ENCODE data around the gene FBXL16. TPM values are rescaled to one million over a fixed set of nuclear protein-coding genes. Genes with fewer than 3 reads are reported as not detected.

The FBXL16 gene
- polyA plus RNA-seq, 4 donors = 0.69 to 1.7 (median 1.2) TPM

DNA sequence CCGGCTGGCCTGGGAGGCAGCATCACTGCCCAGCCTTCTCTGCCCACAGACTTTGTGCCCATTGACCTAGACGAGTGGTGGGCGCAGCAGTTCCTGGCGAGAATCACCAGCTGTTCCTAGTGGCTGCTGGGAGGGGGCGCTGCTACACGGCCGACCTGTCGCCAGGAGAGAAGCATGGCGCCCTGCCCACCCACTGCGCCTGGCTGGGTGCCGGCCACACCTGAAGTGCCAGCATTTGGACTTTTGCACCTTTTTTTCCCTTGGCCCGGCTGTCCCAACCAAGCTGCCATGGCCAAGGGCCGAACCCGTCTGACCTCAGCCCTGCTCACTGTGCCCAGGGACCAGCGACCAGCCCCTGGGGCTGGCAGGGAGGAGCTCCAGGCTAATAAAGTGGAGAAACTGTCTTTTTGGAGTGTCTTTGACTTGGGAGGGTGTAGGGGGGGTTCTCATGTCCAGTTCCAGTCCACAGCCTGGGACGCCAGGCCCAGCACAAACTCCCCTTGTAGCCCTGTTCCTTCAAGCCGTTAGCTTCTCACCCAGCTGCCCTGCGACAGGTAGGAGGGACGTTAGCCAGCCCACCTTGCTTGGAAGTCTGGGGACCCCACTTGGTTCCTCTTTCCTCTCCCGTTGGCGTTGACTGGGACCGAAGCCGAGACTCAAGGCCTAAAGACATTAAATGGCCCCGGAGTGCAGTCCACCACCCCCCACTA lies 57.4 kb downstream of the FBXL16 start:
- no peak for DNase-seq (ENCODE audit: low read depth in 4 of 4, low spot score in 2 of 4)

DNA sequence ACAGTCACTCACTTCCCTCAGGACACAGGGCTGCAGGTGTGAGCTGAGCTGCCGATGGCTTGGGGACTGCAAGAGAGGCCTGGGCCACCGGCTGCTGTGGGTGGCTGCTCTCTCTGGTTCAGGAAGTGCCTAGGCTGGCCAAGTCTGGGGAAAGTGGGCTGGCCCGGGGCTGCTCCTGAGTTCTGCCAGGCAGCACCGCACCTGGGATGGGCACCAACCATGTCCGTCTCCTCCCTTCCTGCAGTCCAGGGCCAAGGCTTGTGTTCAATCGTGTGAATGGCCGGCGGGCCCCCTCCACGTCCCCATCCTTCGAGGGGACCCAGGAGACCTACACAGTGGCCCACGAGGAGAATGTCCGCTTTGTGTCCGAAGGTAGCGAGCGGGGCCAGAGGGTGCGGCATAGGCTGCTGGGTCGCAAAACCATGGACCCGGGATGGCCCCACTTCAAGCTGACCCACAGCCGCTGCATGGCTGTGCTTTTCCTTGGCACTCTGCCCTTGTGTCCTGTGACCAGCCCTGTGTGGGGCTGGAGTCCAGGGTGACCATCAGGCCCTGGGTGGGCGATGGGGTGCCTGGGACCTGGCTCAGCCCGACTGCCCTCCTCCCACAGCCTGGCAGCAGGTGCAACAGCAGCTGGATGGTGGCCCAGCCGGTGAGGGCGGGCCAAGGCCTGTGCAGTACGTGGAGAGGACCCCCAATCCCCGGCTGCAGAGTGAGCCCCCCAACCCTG lies 58.3 kb downstream of the FBXL16 start:
- DNase-seq (ENCODE audit: low read depth in 4 of 4, low spot score in 2 of 4) = no peak

DNA sequence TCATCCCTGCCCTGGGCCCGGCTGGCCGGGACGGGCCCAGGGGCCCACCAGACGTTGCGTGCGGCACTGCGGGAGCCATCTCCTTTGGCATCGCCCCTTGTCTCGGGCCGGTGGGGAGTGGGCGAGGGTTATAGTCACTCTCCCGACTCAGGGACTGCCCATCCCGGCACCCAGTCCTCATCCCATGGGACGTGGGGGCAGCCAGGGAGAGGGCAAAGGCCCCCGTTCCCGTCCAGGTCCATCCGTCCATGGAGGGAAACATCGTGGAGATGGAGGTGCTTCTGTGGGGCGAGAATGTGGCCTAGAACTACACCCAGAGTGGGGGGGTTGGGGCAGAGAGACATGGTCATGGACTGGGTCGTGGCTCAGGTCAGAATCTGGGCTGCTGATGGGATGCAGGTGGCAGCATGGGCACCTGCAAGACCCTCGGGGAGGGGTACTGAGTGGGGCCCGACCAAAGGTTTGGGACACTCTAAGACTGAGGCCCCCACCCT lies 58.9 kb downstream of the FBXL16 start:
- no peak for DNase-seq (ENCODE audit: low read depth in 4 of 4, low spot score in 2 of 4)

DNA sequence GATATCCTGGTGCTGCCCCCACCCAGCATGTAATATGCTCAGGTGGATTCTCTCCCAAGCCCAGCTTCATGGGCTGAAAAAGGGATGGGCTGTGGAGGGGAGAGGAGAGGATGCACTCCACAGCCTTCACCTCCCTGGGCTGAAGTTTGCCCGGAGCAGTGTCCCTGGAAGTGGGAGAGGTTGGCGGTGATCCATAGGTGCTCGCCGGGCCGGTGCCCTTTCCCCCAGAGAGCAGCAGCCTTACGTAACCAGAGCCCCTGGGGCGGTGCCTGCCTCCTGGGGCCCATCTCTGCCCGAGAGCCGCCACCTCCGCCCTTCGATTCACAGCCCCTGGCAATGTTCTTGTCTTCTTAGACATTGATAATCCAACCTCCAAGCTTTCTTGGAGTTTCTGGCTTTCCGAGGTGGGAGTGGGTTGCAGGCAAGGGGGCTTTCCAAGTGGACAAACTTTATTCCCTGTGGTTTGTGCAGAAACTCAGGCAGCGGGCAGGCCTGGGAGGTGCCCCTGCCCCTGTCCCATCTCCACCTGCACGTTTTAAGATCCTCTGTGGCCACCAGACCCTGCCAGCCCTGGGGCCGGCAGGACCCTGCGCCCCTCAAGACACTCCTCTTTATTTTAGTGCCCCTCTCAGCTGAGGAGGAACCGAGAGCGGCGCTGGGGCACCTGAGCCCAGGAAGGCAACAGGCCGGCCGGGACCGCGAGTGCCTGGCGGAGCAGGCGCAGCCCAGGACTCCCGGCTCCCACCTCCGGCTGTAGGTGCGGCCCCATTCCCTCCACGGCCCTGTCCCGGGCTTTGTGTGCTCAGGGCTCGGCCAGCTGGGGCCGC lies 59.5 kb downstream of the FBXL16 start:
- DNase-seq (ENCODE audit: low read depth in 4 of 4, low spot score in 2 of 4) = no peak

DNA sequence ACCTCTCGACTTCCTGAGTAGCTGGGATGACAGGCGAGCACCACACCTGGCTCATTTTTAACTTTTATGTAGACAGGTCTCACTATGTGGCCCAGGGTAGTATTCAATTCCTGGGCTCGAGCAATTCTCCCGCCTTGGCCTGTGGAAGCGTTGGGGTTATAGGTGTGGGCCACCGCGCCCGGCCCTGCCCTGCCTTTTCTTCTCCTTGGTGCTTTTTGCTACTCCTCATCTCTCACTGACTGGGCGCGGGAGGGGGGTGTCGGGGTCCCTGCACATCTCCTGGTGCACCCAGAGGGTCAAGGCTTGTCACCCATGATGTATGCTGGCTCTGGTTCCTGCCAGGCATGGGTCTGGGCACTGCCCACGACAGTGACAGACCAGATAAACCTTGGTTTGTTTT lies 61.0 kb downstream of the FBXL16 start:
- DNase-seq (ENCODE audit: low read depth in 4 of 4, low spot score in 2 of 4) = no peak

DNA sequence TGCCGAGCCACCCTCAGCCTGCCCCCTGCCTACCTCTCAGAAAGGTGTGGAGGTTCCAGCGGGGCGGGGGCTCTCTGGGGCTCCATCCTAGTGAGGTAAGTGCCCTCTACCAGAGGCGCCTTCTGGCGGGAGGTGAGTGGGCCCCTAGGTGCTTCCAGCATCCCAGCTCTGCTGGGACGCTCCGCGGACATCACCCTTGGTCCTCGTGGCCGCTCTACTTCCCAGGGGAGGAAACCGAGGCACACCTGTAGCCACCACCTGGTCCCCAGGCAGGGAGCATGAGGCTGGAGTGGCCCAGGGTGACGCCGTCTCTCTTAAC lies 62.6 kb downstream of the FBXL16 start:
- DNase-seq (ENCODE audit: low read depth in 4 of 4, low spot score in 2 of 4) = no peak

Other genes with a start within 250 kb of the FBXL16 start
- gene CAPN15, start 178.1 kb downstream of the FBXL16 start, polyA plus RNA-seq (ENCODE audit: insufficient read length in 4 of 4) = 10 to 100 TPM; 20.0 to 40.2 (median 32.6) TPM
- 10 to 100 TPM in 3 of 4 donors, 1 to 10 TPM in 1; 8.2 to 20.3 (median 16.6) TPM for gene PRR35, start 145.4 kb downstream of the FBXL16 start, polyA plus RNA-seq (ENCODE audit: insufficient read length in 4 of 4)
- 10 to 100 TPM in 1 of 4 donors, 1 to 10 TPM in 3; 7.3 to 13.7 (median 8.3) TPM for gene NHLRC4, start 138.8 kb downstream of the FBXL16 start, polyA plus RNA-seq (ENCODE audit: insufficient read length in 4 of 4)
- 10 to 100 TPM; 44.9 to 92.7 (median 76.9) TPM for gene PIGQ, start 135.8 kb downstream of the FBXL16 start, polyA plus RNA-seq (ENCODE audit: insufficient read length in 4 of 4)
- 10 to 100 TPM; 15.4 to 32.2 (median 24.8) TPM for gene RAB40C, start 115.7 kb downstream of the FBXL16 start, polyA plus RNA-seq (ENCODE audit: insufficient read length in 4 of 4)
- gene WFIKKN1, start 74.8 kb downstream of the FBXL16 start, polyA plus RNA-seq (ENCODE audit: insufficient read length in 4 of 4) = 1 to 10 TPM in 3 of 4 donors, under 1 TPM in 1; 0.83 to 3.7 (median 2.3) TPM
- gene METTL26, start 69.5 kb downstream of the FBXL16 start, polyA plus RNA-seq (ENCODE audit: insufficient read length in 4 of 4) = 10 to 100 TPM; 40.1 to 81.6 (median 60.1) TPM
- gene MCRIP2, start 64.0 kb downstream of the FBXL16 start, polyA plus RNA-seq (ENCODE audit: insufficient read length in 4 of 4) = 10 to 100 TPM; 13.6 to 30.9 (median 25.1) TPM
- 10 to 100 TPM; 23.5 to 76.1 (median 52.9) TPM for gene WDR90, start 56.4 kb downstream of the FBXL16 start, polyA plus RNA-seq (ENCODE audit: insufficient read length in 4 of 4)
- 100 to 1,000 TPM in 1 of 4 donors, 10 to 100 TPM in 3; 53.4 to 131 (median 95.7) TPM for gene RHOT2, start 37.7 kb downstream of the FBXL16 start, polyA plus RNA-seq (ENCODE audit: insufficient read length in 4 of 4)
- 1 to 10 TPM; 1.1 to 3.4 (median 1.7) TPM for gene RHBDL1, start 30.1 kb downstream of the FBXL16 start, polyA plus RNA-seq (ENCODE audit: insufficient read length in 4 of 4)
- gene STUB1, start 25.4 kb downstream of the FBXL16 start, polyA plus RNA-seq (ENCODE audit: insufficient read length in 4 of 4) = 100 to 1,000 TPM; 110 to 187 (median 117) TPM
- 10 to 100 TPM; 55.7 to 85.7 (median 69.2) TPM for gene JMJD8, start 21.5 kb downstream of the FBXL16 start, polyA plus RNA-seq (ENCODE audit: insufficient read length in 4 of 4)
- gene WDR24, start 15.4 kb downstream of the FBXL16 start, polyA plus RNA-seq (ENCODE audit: insufficient read length in 4 of 4) = 10 to 100 TPM in 3 of 4 donors, 1 to 10 TPM in 1; 9.1 to 18.3 (median 13.1) TPM
- 10 to 100 TPM in 2 of 4 donors, 1 to 10 TPM in 2; 4.7 to 14.0 (median 11.8) TPM for gene METRN, start 9.3 kb upstream of the FBXL16 start, polyA plus RNA-seq (ENCODE audit: insufficient read length in 4 of 4)
- gene ANTKMT, start 15.3 kb upstream of the FBXL16 start, polyA plus RNA-seq (ENCODE audit: insufficient read length in 4 of 4) = 10 to 100 TPM; 11.3 to 32.8 (median 21.2) TPM
- gene CCDC78, start 20.6 kb upstream of the FBXL16 start, polyA plus RNA-seq (ENCODE audit: insufficient read length in 4 of 4) = 1 to 10 TPM; 1.1 to 4.3 (median 3.4) TPM
- gene HAGHL, start 21.3 kb upstream of the FBXL16 start, polyA plus RNA-seq (ENCODE audit: insufficient read length in 4 of 4) = 1 to 10 TPM; 1.9 to 7.7 (median 7.3) TPM
- gene CIAO3, start 35.2 kb upstream of the FBXL16 start, polyA plus RNA-seq (ENCODE audit: insufficient read length in 4 of 4) = 10 to 100 TPM; 21.7 to 32.2 (median 27.6) TPM
- gene MSLN, start 54.9 kb upstream of the FBXL16 start, polyA plus RNA-seq (ENCODE audit: insufficient read length in 4 of 4) = 10 to 100 TPM; 11.6 to 26.2 (median 20.2) TPM
- gene RPUSD1, start 82.6 kb upstream of the FBXL16 start, polyA plus RNA-seq (ENCODE audit: insufficient read length in 4 of 4) = 10 to 100 TPM in 3 of 4 donors, 1 to 10 TPM in 1; 9.7 to 18.5 (median 16.5) TPM
- 10 to 100 TPM; 16.0 to 47.6 (median 28.0) TPM for gene CHTF18, start 82.8 kb upstream of the FBXL16 start, polyA plus RNA-seq (ENCODE audit: insufficient read length in 4 of 4)
- under 1 TPM in 3 of 4 donors, not detected in 1; 0.17 to 0.49 (median 0.27) TPM for gene GNG13, start 94.9 kb upstream of the FBXL16 start, polyA plus RNA-seq (ENCODE audit: insufficient read length in 4 of 4)